ENCODE measurements around the gene FSCN2. TPM values are rescaled to one million over a fixed set of nuclear protein-coding genes. Genes with fewer than 3 reads are reported as not detected.

The FSCN2 gene
- total RNA-seq, 2 donors from 2014 or later, result 1.0 to 1.8 TPM

DNA sequence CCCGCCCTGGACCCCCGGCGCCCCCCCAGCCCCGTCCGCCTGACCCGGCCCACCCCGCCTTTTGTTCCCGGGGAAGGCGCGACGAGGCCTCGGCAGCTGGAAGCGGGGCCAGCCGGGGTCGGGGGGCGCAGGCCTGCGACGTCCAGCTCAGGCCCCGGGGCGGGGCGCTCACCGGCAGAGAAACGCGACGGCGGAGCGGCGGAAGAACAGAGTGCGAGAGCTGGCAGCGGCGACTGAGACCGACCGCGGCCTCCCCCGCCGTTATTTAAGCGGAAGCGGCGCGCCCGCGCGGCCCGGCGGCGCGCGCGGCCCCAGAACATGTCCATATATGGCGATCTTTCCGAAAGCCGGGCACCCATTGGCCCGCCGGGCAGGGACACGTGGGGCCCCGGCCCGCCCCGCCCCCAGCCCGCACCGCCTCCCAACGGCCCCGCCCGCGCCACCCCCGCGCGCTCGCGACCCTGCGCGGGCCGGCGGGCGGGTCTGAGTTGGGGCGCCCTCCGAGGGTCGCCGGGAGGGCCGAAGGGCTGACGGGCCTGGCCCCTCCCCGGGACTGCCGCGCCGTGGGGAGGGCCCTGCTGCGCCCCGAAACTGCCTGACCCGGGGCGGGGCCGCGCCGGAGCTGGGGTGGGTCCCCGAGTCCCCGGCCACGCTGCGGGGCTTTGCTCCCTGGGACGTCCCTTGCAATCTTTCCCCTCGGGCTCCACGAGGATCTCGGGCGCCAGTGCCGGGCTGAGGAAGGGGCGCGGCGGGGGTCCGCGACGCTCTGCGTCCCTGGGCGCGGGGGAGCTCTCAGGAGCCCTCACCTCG, 15.4 kb upstream of the FSCN2 start, which contains the start of gene ACTG1:
Gene ACTG1 (minus strand): TSS at position 238 of the 810 bp plus-strand sequence. CDS start 445 bp downstream, outside the sequence.
- WGBS, 2 experiments (ENCODE audit: insufficient coverage in 1 of 2, insufficient read length in 1 of 2), result 0% methylated on average over 28 to 111 of the region's 111 CpGs
- Mint-ChIP-seq H3K27me3 (ENCODE audit: insufficient read depth) (no peaks in the 10 kb centered on the region), H3K4me1 (peaks cover 26% of the 10 kb centered on the region), H3K36me3 (ENCODE audit: low read depth) (peaks cover 45% of the 10 kb centered on the region), H3K27ac (peak within 1 kb of the TSS; percentile 97), H3K4me3 (peak within 1 kb of the TSS; percentile 98), H3K9me3 (peaks cover 6% of the 10 kb centered on the region)
- Histone ChIP-seq H3K4me1 (ENCODE audit: control insufficient read depth, insufficient read depth, low read length) (peaks cover 7% of the 10 kb centered on the region), H3K9ac (ENCODE audit: extremely low read depth, low read length, poor library complexity, severe bottlenecking) (peak within 1 kb of the TSS; percentile 99), H3K36me3 (ENCODE audit: control insufficient read depth, insufficient read depth, low read length) (peaks cover 46% of the 10 kb centered on the region), H3K27me3 (ENCODE audit: control insufficient read depth, insufficient read depth, low read length, poor library complexity, severe bottlenecking) (no peaks in the 10 kb centered on the region), H3K9me3 (ENCODE audit: control insufficient read depth, low read length) (no peaks in the 10 kb centered on the region), H3K4me3 (ENCODE audit: low read length) (peak within 1 kb of the TSS; percentile 95), H3K27ac (ENCODE audit: low read depth, low read length) (peak within 1 kb of the TSS; percentile 96)
- DNase-seq, result peak; percentile 97
- no peak for TF ChIP-seq CTCF (conservative IDR thresholded peaks at IDR 0.05)

GRCh38 chr17:81513372-81513752, 14.8 kb upstream of the FSCN2 start:
- H3K4me1 Mint-ChIP-seq, result peaks cover 31% of the 10 kb centered on the region
- H3K9me3 Mint-ChIP-seq, result peaks cover 6% of the 10 kb centered on the region
- Histone ChIP-seq H3K4me1 (ENCODE audit: control insufficient read depth, insufficient read depth, low read length) (peaks cover 7% of the 10 kb centered on the region), H3K36me3 (ENCODE audit: control insufficient read depth, insufficient read depth, low read length) (peaks cover 46% of the 10 kb centered on the region), H3K27ac (ENCODE audit: low read depth, low read length) (peak overlapping the region; percentile 96), H3K27me3 (ENCODE audit: control insufficient read depth, insufficient read depth, low read length, poor library complexity, severe bottlenecking) (no peaks in the 10 kb centered on the region), H3K4me3 (ENCODE audit: low read length) (peak overlapping the region; percentile 88), H3K9ac (ENCODE audit: extremely low read depth, low read length, poor library complexity, severe bottlenecking) (peak overlapping the region; percentile 97), H3K9me3 (ENCODE audit: control insufficient read depth, low read length) (no peaks in the 10 kb centered on the region)
- H3K27ac Mint-ChIP-seq, result peak overlapping the region; percentile 95
- H3K4me3 Mint-ChIP-seq, result peak overlapping the region; percentile 98
- peaks cover 43% of the 10 kb centered on the region for H3K36me3 Mint-ChIP-seq (ENCODE audit: low read depth)
- 0 to 2% methylated on average over 8 to 23 of the region's 23 CpGs for WGBS, 2 experiments (ENCODE audit: insufficient coverage in 1 of 2, insufficient read length in 1 of 2)
- H3K27me3 Mint-ChIP-seq (ENCODE audit: insufficient read depth), result no peaks in the 10 kb centered on the region
- TF ChIP-seq CTCF (conservative IDR thresholded peaks at IDR 0.05), result no peak
- DNase-seq, result peak; percentile 95

GRCh38 chr17:81513753-81514488, 14.3 kb upstream of the FSCN2 start:
- 0% methylated on average over 18 to 64 of the region's 64 CpGs for WGBS, 2 experiments (ENCODE audit: insufficient coverage in 1 of 2, insufficient read length in 1 of 2)
- peaks cover 31% of the 10 kb centered on the region for H3K4me1 Mint-ChIP-seq
- H3K27ac ChIP-seq (ENCODE audit: low read depth, low read length), result peak overlapping the region; percentile 96

More at GRCh38 chr17:81513753-81514488, 14.3 kb upstream of the FSCN2 start:
- Histone ChIP-seq H3K9ac (ENCODE audit: extremely low read depth, low read length, poor library complexity, severe bottlenecking) (peak overlapping the region; percentile 97), H3K27me3 (ENCODE audit: control insufficient read depth, insufficient read depth, low read length, poor library complexity, severe bottlenecking) (no peaks in the 10 kb centered on the region), H3K36me3 (ENCODE audit: control insufficient read depth, insufficient read depth, low read length) (peaks cover 42% of the 10 kb centered on the region), H3K4me1 (ENCODE audit: control insufficient read depth, insufficient read depth, low read length) (peaks cover 10% of the 10 kb centered on the region), H3K4me3 (ENCODE audit: low read length) (peak overlapping the region; percentile 88), H3K9me3 (ENCODE audit: control insufficient read depth, low read length) (no peaks in the 10 kb centered on the region)
- peak overlapping the region; percentile 98 for H3K4me3 Mint-ChIP-seq
- H3K27ac Mint-ChIP-seq, result peak overlapping the region; percentile 95
- no peak for TF ChIP-seq CTCF (conservative IDR thresholded peaks at IDR 0.05)
- H3K36me3 Mint-ChIP-seq (ENCODE audit: low read depth), result peaks cover 39% of the 10 kb centered on the region
- DNase-seq, result peak; percentile 92
- peaks cover 6% of the 10 kb centered on the region for H3K9me3 Mint-ChIP-seq
- no peaks in the 10 kb centered on the region for H3K27me3 Mint-ChIP-seq (ENCODE audit: insufficient read depth)

All from endodermal cell (in vitro differentiated cells).